ENCODE results near the gene CLSTN3.

The CLSTN3 gene
- 38.8 reads per million, percentile 62 among the genes with 10 or more reads in this experiment for total RNA-seq

- DNase-seq: peak; percentile 86
Measured at GRCh38 chr12:7129872-7130691, at the start of gene CLSTN3. Gene CLSTN3, plus strand, starts transcription at chr12:7130371. Its CDS starts 278 bp downstream, at chr12:7130649.

GRCh38 chr12:7081037-7081436 is 49.1 kb upstream of the CLSTN3 start:
- no peak for DNase-seq

GRCh38 chr12:7083125-7083524 is 47.0 kb upstream of the CLSTN3 start:
- DNase-seq: no peak

- DNase-seq: no peak
Measured at GRCh38 chr12:7089196-7089871, 40.8 kb upstream of the CLSTN3 start.

- DNase-seq: no peak
Measured at GRCh38 chr12:7090222-7090998, 39.8 kb upstream of the CLSTN3 start.

- no peak for DNase-seq
Measured at GRCh38 chr12:7091171-7091570, 39.0 kb upstream of the CLSTN3 start.

- DNase-seq: no peak
Measured at GRCh38 chr12:7091660-7092228, 38.4 kb upstream of the CLSTN3 start.

- peak; percentile 59 for DNase-seq
Measured at GRCh38 chr12:7092229-7092985, 37.8 kb upstream of the CLSTN3 start, which contains the start of gene C1R. Gene C1R, minus strand, starts transcription at chr12:7092445. Its CDS starts 57 bp downstream, at chr12:7092388.

- no peak for DNase-seq
Measured at GRCh38 chr12:7092986-7093460, 37.1 kb upstream of the CLSTN3 start.

- no peak for DNase-seq
Measured at GRCh38 chr12:7093486-7093885, 36.7 kb upstream of the CLSTN3 start.

- DNase-seq: no peak
Measured at GRCh38 chr12:7093892-7094291, 36.3 kb upstream of the CLSTN3 start.

- no peak for DNase-seq
Measured at GRCh38 chr12:7096006-7096932, 33.9 kb upstream of the CLSTN3 start.

- no peak for DNase-seq
Measured at GRCh38 chr12:7096979-7097378, 33.2 kb upstream of the CLSTN3 start.

- DNase-seq: no peak
Measured at GRCh38 chr12:7099290-7099996, 30.7 kb upstream of the CLSTN3 start.

- no peak for DNase-seq
Measured at GRCh38 chr12:7100239-7100638, 29.9 kb upstream of the CLSTN3 start.

GRCh38 chr12:7101047-7101693 is 29.0 kb upstream of the CLSTN3 start:
- DNase-seq: no peak

- DNase-seq: no peak
Measured at GRCh38 chr12:7101694-7102131, 28.5 kb upstream of the CLSTN3 start.

GRCh38 chr12:7102582-7102981 is 27.6 kb upstream of the CLSTN3 start:
- DNase-seq: no peak

GRCh38 chr12:7103837-7104584 is 26.2 kb upstream of the CLSTN3 start:
- DNase-seq: no peak
